ENCODE results near the gene UBAC2.

Gene UBAC2

GRCh38 chr13:99251921-99252320 is 51.3 kb downstream of the UBAC2 start:
- no peak for TF ChIP-seq ZFX (IDR thresholded peaks at IDR 0.05; ENCODE audit: borderline replicate concordance)
- TF ChIP-seq CTCF (IDR thresholded peaks at IDR 0.05) = no peak
- no peak overlapping the region for H3K27ac ChIP-seq

- no peak for TF ChIP-seq CTCF (IDR thresholded peaks at IDR 0.05)
- TF ChIP-seq ZFX (IDR thresholded peaks at IDR 0.05; ENCODE audit: borderline replicate concordance) = no peak
- no peak overlapping the region for H3K27ac ChIP-seq
Measured at GRCh38 chr13:99254830-99255229, 54.2 kb downstream of the UBAC2 start.

GRCh38 chr13:99255271-99255670 is 54.6 kb downstream of the UBAC2 start:
- no peak overlapping the region for H3K27ac ChIP-seq
- TF ChIP-seq CTCF (IDR thresholded peaks at IDR 0.05) (no peak), ZFX (IDR thresholded peaks at IDR 0.05; ENCODE audit: borderline replicate concordance) (no peak)

- no peak overlapping the region for H3K27ac ChIP-seq
- TF ChIP-seq ZFX (IDR thresholded peaks at IDR 0.05; ENCODE audit: borderline replicate concordance) (no peak), CTCF (IDR thresholded peaks at IDR 0.05) (no peak)
Measured at GRCh38 chr13:99256283-99256682, 55.6 kb downstream of the UBAC2 start.

GRCh38 chr13:99256709-99257108 is 56.1 kb downstream of the UBAC2 start:
- TF ChIP-seq ZFX (IDR thresholded peaks at IDR 0.05; ENCODE audit: borderline replicate concordance) (no peak), CTCF (IDR thresholded peaks at IDR 0.05) (no peak)
- H3K27ac ChIP-seq = no peak overlapping the region

- TF ChIP-seq CTCF (IDR thresholded peaks at IDR 0.05) = no peak
- TF ChIP-seq ZFX (IDR thresholded peaks at IDR 0.05; ENCODE audit: borderline replicate concordance) = no peak
- no peak overlapping the region for H3K27ac ChIP-seq
Measured at GRCh38 chr13:99257291-99257690, 56.6 kb downstream of the UBAC2 start.

- H3K27ac ChIP-seq = no peak within 1 kb of the TSS
- TF ChIP-seq CTCF (IDR thresholded peaks at IDR 0.05) (no peak), ZFX (IDR thresholded peaks at IDR 0.05; ENCODE audit: borderline replicate concordance) (no peak)
Measured at GRCh38 chr13:99258210-99258860, 57.7 kb downstream of the UBAC2 start, which contains the start of gene GPR18. Gene GPR18, minus strand, starts transcription at chr13:99258379. Its CDS starts 2,507 bp downstream, at chr13:99255872.
